CD4-positive, alpha-beta memory T cell (primary cell): Measurements from ENCODE around the gene HIF1AN. TPM values are rescaled to one million over a fixed set of nuclear protein-coding genes. Genes with fewer than 3 reads are reported as not detected.
"Not testable (repeated sequence)": the region's sequence is repeated elsewhere in the genome, so short reads cannot be mapped to it uniquely, and the experiment has no call there.

Experiments
- CTCF ChIA-PET: fragments of 350-600 bp; sonication (Branson Sonifier 250); formaldehyde crosslinking; loops from one replicate; lab custom pipeline; 2021; ENCODE audit warnings: inconsistent platforms; ENCODE audit not compliant: partially characterized antibody; lab: Charles Lee
- POLR2A ChIA-PET: fragments of 350-600 bp; sonication (Branson Sonifier 250); formaldehyde crosslinking; loops from one replicate; lab custom pipeline; 2021; ENCODE audit not compliant: partially characterized antibody; lab: Charles Lee
- DNase-seq, 5 donors: peaks; one replicate each; pipeline versions ENCODE4 v3.0.0 to v3.0.0-alpha.2; 2020 to 2022; ENCODE audit warnings: mixed read lengths in 1 of 5
- H3K27ac ChIP-seq: one replicate; pipeline ENCODE4 v1.7.0; 2013; ENCODE audit warnings: low read depth, low read length
- H3K27me3 ChIP-seq: 2 replicates; pipeline ENCODE4 v1.7.0; 2013; ENCODE audit warnings: mild to moderate bottlenecking, low read length, moderate library complexity; ENCODE audit not compliant: insufficient read depth
- H3K36me3 ChIP-seq: 2 replicates; pipeline ENCODE4 v1.7.0; 2013; ENCODE audit warnings: mild to moderate bottlenecking, low read length, moderate library complexity; ENCODE audit not compliant: insufficient read depth
- H3K4me1 ChIP-seq: 2 replicates; pipeline ENCODE4 v1.7.0; 2013; ENCODE audit warnings: mild to moderate bottlenecking, low read length, moderate library complexity; ENCODE audit not compliant: insufficient read depth
- H3K4me3 ChIP-seq, 2 donors: one replicate each; pipeline ENCODE4 v1.7.0; 2013; ENCODE audit warnings: low read length in 2 of 2, mild to moderate bottlenecking in 1 of 2
- H3K9me3 ChIP-seq, 2 donors: one replicate each; pipeline ENCODE4 v1.7.0; 2013; ENCODE audit warnings: low read length in 2 of 2, control low read depth in 1 of 2; ENCODE audit not compliant: control insufficient read depth in 1 of 2
- H3K27ac Mint-ChIP-seq, 7 donors: one replicate each; pipeline ENCODE4 v1.8.0; 2020 to 2021; ENCODE audit warnings: mixed read lengths in 7 of 7, mild to moderate bottlenecking in 6 of 7, inconsistent platforms in 3 of 7, moderate library complexity in 3 of 7
- H3K27me3 Mint-ChIP-seq, 2 donors: one replicate each; pipeline ENCODE4 v1.8.0; 2020 to 2021; ENCODE audit warnings: mixed read lengths in 2 of 2
- H3K36me3 Mint-ChIP-seq, 2 donors: one replicate each; pipeline ENCODE4 v1.8.0; 2020 to 2021; ENCODE audit warnings: mixed read lengths in 2 of 2, inconsistent platforms in 1 of 2, mild to moderate bottlenecking in 1 of 2
- H3K4me1 Mint-ChIP-seq, 4 donors: one replicate each; pipeline ENCODE4 v1.8.0; 2020 to 2021; ENCODE audit warnings: mixed read lengths in 4 of 4, mild to moderate bottlenecking in 1 of 4
- H3K4me3 Mint-ChIP-seq, 8 donors: one replicate each; pipeline ENCODE4 v1.8.0; 2020 to 2021; ENCODE audit warnings: mixed read lengths in 8 of 8, mild to moderate bottlenecking in 7 of 8, moderate library complexity in 6 of 8, inconsistent platforms in 3 of 8
- H3K9me3 Mint-ChIP-seq, 8 donors: one replicate each; pipeline ENCODE4 v1.8.0; 2020 to 2021; ENCODE audit warnings: mixed read lengths in 8 of 8, mild to moderate bottlenecking in 5 of 8, inconsistent platforms in 3 of 8, moderate library complexity in 1 of 8
- intact Hi-C: fragments of 100-400 bp; cut with micrococcal nuclease; formaldehyde crosslinking; loops from one replicate; pipeline ENCODE4 v1.15.1; 2023
- polyA plus RNA-seq, 2 donors: library from polyadenylated mRNA; unstranded; fragments of 300-500 nt; fragmentation: Illumina TruSeq; gene quantifications; one replicate each; pipeline ENCODE4 v1.2.3, GENCODE V29; 2021
- total RNA-seq, 2 experiments: library from RNA; stranded (reverse); gene quantifications; one replicate each; pipeline ENCODE4 v1.2.3, GENCODE V29; 2021

Gene HIF1AN
- total and polyA plus RNA-seq, 4 experiments from 2014 or later = 26.8 to 69.8 (median 53.2) TPM

DNA sequence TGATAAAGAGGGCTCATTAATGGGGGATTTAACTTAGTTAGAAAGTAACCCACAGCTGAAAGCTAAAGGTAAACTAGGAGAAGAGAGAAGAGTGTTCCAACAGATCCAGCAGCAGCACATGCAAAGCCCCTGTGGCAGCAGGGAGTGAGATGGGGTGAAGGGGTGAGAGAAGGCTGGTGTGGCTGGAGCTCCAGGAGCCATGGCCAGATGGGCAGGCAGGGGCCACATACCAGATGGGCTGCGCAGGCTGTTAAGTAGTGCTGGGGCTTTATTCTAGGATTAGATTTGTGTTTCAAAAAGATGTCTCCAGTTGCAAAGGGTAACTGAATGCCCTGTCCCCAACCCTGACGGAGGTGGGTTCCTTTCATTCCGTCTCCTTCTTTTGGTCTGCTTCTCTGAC, 33.2 kb downstream of the HIF1AN start:
- H3K4me3 Mint-ChIP-seq = no peak overlapping the region
- peaks cover 12% of the 10 kb centered on the region for H3K27me3 ChIP-seq
- CTCF ChIA-PET = interaction anchor here (1.4 kb wide), 1 partner anchor 175 kb away, joined by 4 read pairs; no protein-coding TSS in a partner anchor
- no peaks in the 10 kb centered on the region for H3K36me3 ChIP-seq
- H3K27ac Mint-ChIP-seq = no peak overlapping the region
- intact Hi-C loops = loop anchor here (10.0 kb wide), 1 partner anchor 346 kb away; the partner anchor contains the start of gene SLF2
- H3K4me3 ChIP-seq = no peak overlapping the region
- no peaks in the 10 kb centered on the region for H3K4me1 ChIP-seq
- no peak for DNase-seq
- peaks cover 0 to 2% (median under 1%) of the 10 kb centered on the region in 4 donors for H3K4me1 Mint-ChIP-seq
- POLR2A ChIA-PET = no interaction called here
- H3K27me3 Mint-ChIP-seq = peaks cover 27 to 41% of the 10 kb centered on the region in 2 donors
- no peaks in the 10 kb centered on the region for H3K36me3 Mint-ChIP-seq
- H3K9me3 ChIP-seq = no peaks in the 10 kb centered on the region
- no peak overlapping the region for H3K27ac ChIP-seq
- H3K9me3 Mint-ChIP-seq = peaks cover 0 to 2% (median 0%) of the 10 kb centered on the region in 8 donors

GRCh38 chr10:100569687-100570481, 34.1 kb downstream of the HIF1AN start:
- Histone ChIP-seq H3K4me1 (no peaks in the 10 kb centered on the region), H3K4me3 (no peak overlapping the region), H3K27me3 (peaks cover 12% of the 10 kb centered on the region), H3K27ac (no peak overlapping the region), H3K9me3 (no peaks in the 10 kb centered on the region), H3K36me3 (no peaks in the 10 kb centered on the region)
- peaks cover 0 to 2% (median 0%) of the 10 kb centered on the region in 4 donors for H3K4me1 Mint-ChIP-seq
- H3K36me3 Mint-ChIP-seq = no peaks in the 10 kb centered on the region
- no peak for DNase-seq
- H3K9me3 Mint-ChIP-seq = no peaks in the 10 kb centered on the region
- CTCF ChIA-PET = interaction anchor here (0.6 to 1.4 kb wide), 3 partner anchors 36 to 1437 kb away, joined by 3 to 4 read pairs (median 3); no protein-coding TSS in a partner anchor
- POLR2A ChIA-PET = no interaction called here
- intact Hi-C loops = loop anchor here (10.0 kb wide), 1 partner anchor 345 kb away; the partner anchor contains the start of gene SLF2
- H3K4me3 Mint-ChIP-seq = no peak overlapping the region
- H3K27me3 Mint-ChIP-seq = peaks cover 29 to 36% of the 10 kb centered on the region in 2 donors
- no peak overlapping the region for H3K27ac Mint-ChIP-seq

- Histone ChIP-seq H3K27me3 (peaks cover 12% of the 10 kb centered on the region), H3K27ac (no peak overlapping the region), H3K36me3 (no peaks in the 10 kb centered on the region), H3K4me1 (no peaks in the 10 kb centered on the region), H3K9me3 (no peaks in the 10 kb centered on the region), H3K4me3 (no peak overlapping the region)
- ChIA-PET POLR2A (no interaction called here), CTCF (no interaction called here)
- no peak for DNase-seq
- Mint-ChIP-seq H3K36me3 (no peaks in the 10 kb centered on the region), H3K4me1 (no peaks in the 10 kb centered on the region), H3K9me3 (no peaks in the 10 kb centered on the region), H3K27me3 (peaks cover 26 to 33% of the 10 kb centered on the region in 2 donors), H3K4me3 (no peak overlapping the region), H3K27ac (no peak overlapping the region)
- intact Hi-C loops = no loop called here
Measured at GRCh38 chr10:100570506-100570905, 34.8 kb downstream of the HIF1AN start.

- POLR2A ChIA-PET = no interaction called here
- Mint-ChIP-seq H3K27ac (no peak overlapping the region), H3K4me1 (no peaks in the 10 kb centered on the region), H3K36me3 (no peaks in the 10 kb centered on the region), H3K27me3 (peaks cover 21 to 32% of the 10 kb centered on the region in 2 donors), H3K4me3 (no peak overlapping the region), H3K9me3 (no peaks in the 10 kb centered on the region)
- H3K4me3 ChIP-seq = no peak overlapping the region
- intact Hi-C loops = no loop called here
- peaks cover 12% of the 10 kb centered on the region for H3K27me3 ChIP-seq
- CTCF ChIA-PET = no interaction called here
- H3K36me3 ChIP-seq = no peaks in the 10 kb centered on the region
- no peak overlapping the region for H3K27ac ChIP-seq
- H3K4me1 ChIP-seq = no peaks in the 10 kb centered on the region
- H3K9me3 ChIP-seq = no peaks in the 10 kb centered on the region
- no peak for DNase-seq
Measured at GRCh38 chr10:100571084-100571856, 35.5 kb downstream of the HIF1AN start.

DNA sequence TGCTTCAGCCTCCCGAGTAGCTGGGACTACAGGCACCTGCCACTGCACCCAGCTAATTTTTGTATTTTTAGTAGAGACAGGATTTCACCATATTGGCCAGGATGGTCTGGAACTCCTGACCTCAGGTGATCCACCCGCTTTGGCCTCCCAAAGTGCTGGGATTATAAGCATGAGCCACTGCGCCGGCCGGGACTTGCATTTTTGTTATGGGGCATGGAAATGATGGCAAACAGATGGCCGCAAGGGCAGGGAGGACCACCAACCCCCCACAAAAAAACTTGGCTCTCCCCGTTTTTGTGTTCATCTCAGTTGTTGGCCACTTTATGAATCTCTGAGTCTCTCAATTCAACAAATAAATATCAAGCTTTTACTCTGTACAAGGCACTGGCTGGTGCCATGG, 39.4 kb downstream of the HIF1AN start:
- intact Hi-C loops, DNase-seq, H3K36me3 ChIP-seq, H3K9me3 Mint-ChIP-seq, H3K27ac ChIP-seq, H3K9me3 ChIP-seq, CTCF ChIA-PET, H3K4me1 Mint-ChIP-seq, H3K27ac Mint-ChIP-seq, H3K4me3 Mint-ChIP-seq, H3K4me3 ChIP-seq, H3K36me3 Mint-ChIP-seq, POLR2A ChIA-PET, H3K27me3 ChIP-seq, H3K4me1 ChIP-seq: not testable (repeated sequence)
- H3K27me3 Mint-ChIP-seq = peaks cover 14 to 32% of the 10 kb centered on the region in 2 donors

DNA sequence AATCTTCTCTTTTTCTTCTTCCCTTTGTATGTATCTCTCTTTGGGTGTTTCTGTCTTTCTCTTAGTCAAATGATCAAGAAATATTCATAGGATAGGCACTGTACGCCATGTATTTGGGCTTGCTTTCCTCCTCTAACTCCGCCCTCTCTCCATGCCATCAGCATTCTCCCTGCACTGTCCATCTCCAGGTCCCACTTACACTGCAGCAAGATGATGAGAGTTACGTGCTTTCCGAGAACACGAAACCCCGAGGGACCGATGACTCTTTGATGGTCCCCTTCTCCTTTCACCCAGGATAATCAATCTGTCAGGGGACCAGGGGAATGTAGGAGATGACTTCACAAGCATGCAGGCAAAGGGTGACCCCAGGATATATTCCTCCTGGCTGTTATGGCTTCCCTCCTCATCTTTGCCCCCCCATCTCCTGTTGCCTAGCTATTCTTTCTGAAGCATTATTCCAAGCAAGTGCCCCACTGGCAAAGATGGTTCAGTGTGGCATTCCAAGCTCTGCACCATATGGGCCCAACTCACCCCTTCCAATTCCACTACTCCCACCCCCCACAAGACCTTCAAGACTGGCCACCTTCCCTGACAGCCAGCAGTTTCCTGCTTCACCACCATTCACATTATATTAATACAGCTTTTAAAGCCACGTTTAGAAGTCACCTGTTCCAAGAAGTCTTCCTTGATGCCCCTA, 40.0 kb downstream of the HIF1AN start:
- Mint-ChIP-seq H3K27me3 (peaks cover 14 to 32% of the 10 kb centered on the region in 2 donors), H3K36me3 (no peaks in the 10 kb centered on the region), H3K4me1 (no peaks in the 10 kb centered on the region), H3K9me3 (peaks cover 0 to 2% (median 0%) of the 10 kb centered on the region in 8 donors), H3K4me3 (no peak overlapping the region), H3K27ac (no peak overlapping the region)
- ChIA-PET CTCF (no interaction called here), POLR2A (no interaction called here)
- Histone ChIP-seq H3K4me3 (no peak overlapping the region), H3K27me3 (no peaks in the 10 kb centered on the region), H3K36me3 (no peaks in the 10 kb centered on the region), H3K9me3 (no peaks in the 10 kb centered on the region), H3K27ac (no peak overlapping the region), H3K4me1 (no peaks in the 10 kb centered on the region)
- no peak for DNase-seq
- intact Hi-C loops = no loop called here

- CTCF ChIA-PET = no interaction called here
Measured at GRCh38 chr10:100576282-100576635, 40.5 kb downstream of the HIF1AN start.

More at GRCh38 chr10:100576282-100576635, 40.5 kb downstream of the HIF1AN start:
- no peak overlapping the region for H3K4me3 ChIP-seq
- H3K4me3 Mint-ChIP-seq = no peak overlapping the region
- H3K27ac ChIP-seq = no peak overlapping the region
- H3K9me3 Mint-ChIP-seq = peaks cover 0 to 2% (median 0%) of the 10 kb centered on the region in 8 donors
- no peaks in the 10 kb centered on the region for H3K36me3 Mint-ChIP-seq
- H3K27me3 ChIP-seq = no peaks in the 10 kb centered on the region
- DNase-seq = no peak
- peaks cover 16 to 32% of the 10 kb centered on the region in 2 donors for H3K27me3 Mint-ChIP-seq
- no peaks in the 10 kb centered on the region for H3K9me3 ChIP-seq
- POLR2A ChIA-PET = no interaction called here
- no peak overlapping the region for H3K27ac Mint-ChIP-seq
- H3K4me1 Mint-ChIP-seq = no peaks in the 10 kb centered on the region
- no peaks in the 10 kb centered on the region for H3K4me1 ChIP-seq
- intact Hi-C loops = no loop called here
- H3K36me3 ChIP-seq = no peaks in the 10 kb centered on the region
